Measurements from ENCODE around the gene ANKRD60. TPM values are rescaled to one million over a fixed set of nuclear protein-coding genes. Genes with fewer than 3 reads are reported as not detected.

Gene ANKRD60, protein sequence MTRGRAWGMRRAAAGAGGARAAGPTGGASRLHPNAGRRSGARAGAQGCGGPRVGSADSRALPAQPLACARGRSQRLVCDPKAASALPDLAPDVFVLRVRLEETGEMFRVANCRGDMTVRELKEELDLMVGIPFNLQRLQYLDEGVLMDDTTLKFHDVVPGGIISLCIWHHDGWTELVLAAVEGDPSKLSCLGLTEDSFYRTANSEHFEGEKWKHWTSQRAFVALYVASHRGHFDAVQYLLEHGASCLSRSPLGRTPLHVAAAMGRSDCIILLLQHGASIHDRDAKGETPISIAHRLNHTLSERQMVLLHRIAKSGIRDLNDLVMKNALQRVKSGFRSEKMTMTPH
- not detected for total RNA-seq
- polyA plus RNA-seq, result not detected
- long read RNA-seq, donor 1, result 0 reads
- long read RNA-seq, donor 2, result 0 reads

DNA sequence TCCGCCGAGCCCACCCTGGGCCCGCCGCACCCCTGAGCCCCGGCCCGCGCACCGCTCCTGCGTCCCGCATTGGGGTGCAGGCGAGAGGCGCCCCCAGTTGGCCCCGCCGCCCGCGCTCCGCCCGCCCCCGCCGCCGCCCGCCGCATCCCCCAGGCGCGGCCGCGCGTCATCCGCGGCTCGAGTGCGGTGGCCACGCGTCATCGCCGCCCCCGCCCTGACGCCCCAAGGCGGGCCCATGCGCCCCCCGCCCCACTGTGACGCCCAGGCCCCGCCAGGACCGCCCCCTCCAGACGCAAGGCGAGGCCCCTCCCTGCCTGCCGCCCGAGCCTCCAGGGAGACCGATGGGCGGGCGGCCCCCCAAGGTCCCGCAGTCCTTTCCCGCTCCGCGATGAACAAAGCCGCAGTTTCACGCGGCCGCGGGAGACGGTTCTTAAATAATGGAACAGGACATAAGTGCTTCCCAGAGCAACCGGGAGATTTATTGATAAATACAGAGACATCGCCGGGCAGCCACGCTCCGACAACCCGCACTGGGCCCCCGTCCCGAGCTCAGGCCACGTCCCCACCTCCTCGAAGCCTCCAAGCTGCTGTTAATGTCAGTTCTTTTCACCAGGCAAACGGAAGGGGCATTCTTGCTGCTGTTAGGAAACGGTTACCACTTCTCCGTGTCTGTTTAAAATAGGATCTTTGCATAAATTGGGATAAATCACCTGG lies at the start of gene ANKRD60:
Gene ANKRD60 (minus strand): TSS at position 170 of the 714 bp plus-strand sequence. CDS start 0 bp downstream, at position 170.
- no peak for ATAC-seq (ENCODE audit: low FRiP score)
- Histone ChIP-seq H3K4me3 (ENCODE audit: low read length in 2 of 2) (peak within 1 kb of the TSS in 1 of 2 donors; percentile 15), H3K36me3 (ENCODE audit: control insufficient read depth in 1 of 2, insufficient read depth in 2 of 2, low read length in 1 of 2) (no peaks in the 10 kb centered on the region), H3K9me3 (ENCODE audit: control insufficient read depth, low read length) (no peaks in the 10 kb centered on the region), H3K4me1 (ENCODE audit: control insufficient read depth in 1 of 2, insufficient read depth in 2 of 2, low read length in 2 of 2) (no peaks in the 10 kb centered on the region), H3K27ac (ENCODE audit: low read depth in 1 of 2, low read length in 2 of 2) (no peak within 1 kb of the TSS), H3K27me3 (ENCODE audit: control insufficient read depth in 1 of 2, insufficient read depth in 2 of 2, low read length in 1 of 2) (no peaks in the 10 kb centered on the region)
- DNase-seq, result no peak
- 10 to 11% methylated on average over 54 to 74 of the region's 74 CpGs for WGBS, 2 donors
- intact Hi-C loops (cut with DNase I), result no loop called here

DNA sequence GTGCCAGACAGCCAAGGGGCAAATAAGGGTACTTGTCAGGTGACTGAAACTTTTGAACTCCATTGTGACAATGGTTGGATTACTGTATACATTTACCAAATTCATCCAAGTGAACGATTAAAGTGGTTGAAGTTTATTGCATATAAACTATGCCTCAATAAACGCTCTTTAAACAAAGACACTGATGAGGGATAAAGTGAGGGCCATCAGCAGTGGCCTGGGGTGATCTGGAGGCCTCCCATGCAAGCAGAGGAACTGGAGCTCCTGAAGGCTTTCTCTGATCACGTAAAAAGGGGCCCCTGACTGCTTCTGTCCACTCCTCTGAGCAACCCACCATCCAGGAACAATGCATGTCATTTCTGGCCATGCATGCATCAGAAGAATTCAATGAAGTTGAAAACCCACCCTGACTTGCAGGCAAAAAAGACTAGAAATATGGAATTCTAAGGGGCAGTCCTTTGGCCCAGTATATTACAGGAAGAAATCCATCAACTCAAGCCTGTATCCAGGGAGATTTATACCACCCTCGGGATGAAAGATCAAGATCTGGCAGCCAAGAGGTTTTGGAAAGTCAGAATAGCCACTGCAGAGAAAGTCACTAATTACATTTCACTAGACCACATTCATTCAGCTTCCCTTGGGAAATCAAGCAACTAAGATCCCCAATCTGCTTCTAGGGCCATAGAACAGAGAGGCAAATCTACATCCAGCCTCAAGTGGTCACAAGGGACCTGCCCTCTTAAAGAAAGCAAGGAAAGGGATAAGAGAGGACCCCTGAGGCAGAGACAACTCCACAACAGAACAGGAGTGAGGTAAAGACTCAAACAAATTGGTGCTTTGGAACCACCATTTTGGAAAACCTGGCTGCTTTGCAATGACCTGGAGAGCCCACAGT lies 49.4 kb upstream of the ANKRD60 start:
- peaks cover 0 to 2% of the 10 kb centered on the region in 2 donors for H3K36me3 ChIP-seq (ENCODE audit: control insufficient read depth in 1 of 2, insufficient read depth in 2 of 2, low read length in 1 of 2)
- H3K9me3 ChIP-seq (ENCODE audit: control insufficient read depth, low read length), result no peaks in the 10 kb centered on the region
- no peaks in the 10 kb centered on the region for H3K4me1 ChIP-seq (ENCODE audit: control insufficient read depth in 1 of 2, insufficient read depth in 2 of 2, low read length in 2 of 2)
- no peak overlapping the region for H3K4me3 ChIP-seq (ENCODE audit: low read length in 2 of 2)
- ATAC-seq (ENCODE audit: low FRiP score), result no peak
- no peaks in the 10 kb centered on the region for H3K27me3 ChIP-seq (ENCODE audit: control insufficient read depth in 1 of 2, insufficient read depth in 2 of 2, low read length in 1 of 2)
- WGBS, 2 donors, result 61 to 67% methylated on average over 4 of the region's 4 CpGs
- intact Hi-C loops (cut with DNase I), result no loop called here
- H3K27ac ChIP-seq (ENCODE audit: low read depth in 1 of 2, low read length in 2 of 2), result no peak overlapping the region
- DNase-seq, result no peak

GRCh38 chr20:58277107-58277506 lies 48.7 kb upstream of the ANKRD60 start:
- H3K4me3 ChIP-seq (ENCODE audit: low read length in 2 of 2), result no peak overlapping the region
- DNase-seq (no peak), ATAC-seq (ENCODE audit: low FRiP score) (no peak)
- H3K9me3 ChIP-seq (ENCODE audit: control insufficient read depth, low read length), result no peaks in the 10 kb centered on the region
- H3K36me3 ChIP-seq (ENCODE audit: control insufficient read depth in 1 of 2, insufficient read depth in 2 of 2, low read length in 1 of 2), result peaks cover 0 to 2% of the 10 kb centered on the region in 2 donors
- no peaks in the 10 kb centered on the region for H3K4me1 ChIP-seq (ENCODE audit: control insufficient read depth in 1 of 2, insufficient read depth in 2 of 2, low read length in 2 of 2)
- 89 to 98% methylated on average over 2 of the region's 2 CpGs for WGBS, 2 donors
- intact Hi-C loops (cut with DNase I), result no loop called here
- H3K27me3 ChIP-seq (ENCODE audit: control insufficient read depth in 1 of 2, insufficient read depth in 2 of 2, low read length in 1 of 2), result no peaks in the 10 kb centered on the region
- H3K27ac ChIP-seq (ENCODE audit: low read depth in 1 of 2, low read length in 2 of 2), result no peak overlapping the region

DNA sequence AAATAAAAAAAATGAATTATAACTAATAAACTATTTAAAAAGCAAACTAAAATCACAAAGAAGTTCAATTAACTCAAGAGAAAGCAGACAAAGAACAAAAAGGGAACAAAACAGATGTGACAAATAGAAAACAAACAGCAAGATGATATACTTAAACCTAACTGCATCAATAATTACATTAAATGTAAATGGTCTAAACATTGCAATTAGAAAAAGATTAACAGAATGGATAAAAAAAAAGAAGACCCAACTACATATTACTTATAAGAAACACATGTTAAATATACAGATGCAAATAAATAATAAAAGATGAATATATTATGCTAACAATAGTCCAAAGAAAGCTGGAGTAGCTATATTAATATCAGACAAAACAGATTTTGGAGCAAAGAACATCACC lies 45.9 kb upstream of the ANKRD60 start:
- Histone ChIP-seq H3K4me3 (ENCODE audit: low read length in 2 of 2) (no peak overlapping the region), H3K27ac (ENCODE audit: low read depth in 1 of 2, low read length in 2 of 2) (no peak overlapping the region), H3K27me3 (ENCODE audit: control insufficient read depth in 1 of 2, insufficient read depth in 2 of 2, low read length in 1 of 2) (no peaks in the 10 kb centered on the region), H3K4me1 (ENCODE audit: control insufficient read depth in 1 of 2, insufficient read depth in 2 of 2, low read length in 2 of 2) (no peaks in the 10 kb centered on the region), H3K36me3 (ENCODE audit: control insufficient read depth in 1 of 2, insufficient read depth in 2 of 2, low read length in 1 of 2) (peaks cover 0 to 2% of the 10 kb centered on the region in 2 donors), H3K9me3 (ENCODE audit: control insufficient read depth, low read length) (no peaks in the 10 kb centered on the region)
- intact Hi-C loops (cut with DNase I), result no loop called here
- DNase-seq (no peak), ATAC-seq (ENCODE audit: low FRiP score) (no peak)

DNA sequence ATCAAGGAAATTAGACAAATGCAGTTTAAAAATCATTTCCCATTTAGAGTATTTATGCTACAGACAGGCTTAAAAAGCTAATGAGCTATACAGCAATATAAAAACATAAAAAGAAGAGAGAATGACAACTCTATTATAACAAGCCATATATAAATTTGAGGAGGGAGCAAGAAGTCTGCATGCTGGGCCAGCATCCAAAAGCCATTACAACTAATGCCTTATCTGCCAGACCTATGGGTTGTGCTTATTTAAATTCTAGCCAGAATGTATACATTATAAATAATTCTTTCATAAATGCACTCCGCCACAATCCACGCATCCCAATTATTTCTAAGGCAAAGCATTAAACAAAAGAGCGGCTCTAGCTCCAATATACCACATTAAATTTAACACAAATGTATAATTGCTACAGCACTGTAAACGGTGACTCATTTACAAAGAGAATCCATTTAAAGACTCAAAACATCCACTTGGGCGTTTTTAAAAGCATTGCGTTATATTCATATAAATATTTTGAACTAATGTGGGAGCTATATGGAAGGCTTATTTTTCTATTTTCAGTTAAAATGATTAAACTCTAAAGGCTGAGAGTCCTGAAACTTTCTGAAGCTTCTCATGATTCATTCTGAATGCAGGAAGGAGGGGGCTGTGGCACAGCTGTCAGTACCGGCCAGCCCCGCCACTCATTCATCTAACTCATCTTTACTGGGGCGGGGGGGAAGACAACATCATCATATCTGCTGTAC lies 43.3 kb upstream of the ANKRD60 start:
- WGBS, 2 donors, result 88 to 90% methylated on average over 9 of the region's 9 CpGs
- no peaks in the 10 kb centered on the region for H3K4me1 ChIP-seq (ENCODE audit: control insufficient read depth in 1 of 2, insufficient read depth in 2 of 2, low read length in 2 of 2)
- H3K4me3 ChIP-seq (ENCODE audit: low read length in 2 of 2), result no peak overlapping the region
- H3K27me3 ChIP-seq (ENCODE audit: control insufficient read depth in 1 of 2, insufficient read depth in 2 of 2, low read length in 1 of 2), result no peaks in the 10 kb centered on the region
- no peak for ATAC-seq (ENCODE audit: low FRiP score)
- DNase-seq, result no peak
- no peaks in the 10 kb centered on the region for H3K9me3 ChIP-seq (ENCODE audit: control insufficient read depth, low read length)
- intact Hi-C loops (cut with DNase I), result no loop called here
- H3K27ac ChIP-seq (ENCODE audit: low read depth in 1 of 2, low read length in 2 of 2), result no peak overlapping the region
- H3K36me3 ChIP-seq (ENCODE audit: control insufficient read depth in 1 of 2, insufficient read depth in 2 of 2, low read length in 1 of 2), result peaks cover 0 to 6% of the 10 kb centered on the region in 2 donors

DNA sequence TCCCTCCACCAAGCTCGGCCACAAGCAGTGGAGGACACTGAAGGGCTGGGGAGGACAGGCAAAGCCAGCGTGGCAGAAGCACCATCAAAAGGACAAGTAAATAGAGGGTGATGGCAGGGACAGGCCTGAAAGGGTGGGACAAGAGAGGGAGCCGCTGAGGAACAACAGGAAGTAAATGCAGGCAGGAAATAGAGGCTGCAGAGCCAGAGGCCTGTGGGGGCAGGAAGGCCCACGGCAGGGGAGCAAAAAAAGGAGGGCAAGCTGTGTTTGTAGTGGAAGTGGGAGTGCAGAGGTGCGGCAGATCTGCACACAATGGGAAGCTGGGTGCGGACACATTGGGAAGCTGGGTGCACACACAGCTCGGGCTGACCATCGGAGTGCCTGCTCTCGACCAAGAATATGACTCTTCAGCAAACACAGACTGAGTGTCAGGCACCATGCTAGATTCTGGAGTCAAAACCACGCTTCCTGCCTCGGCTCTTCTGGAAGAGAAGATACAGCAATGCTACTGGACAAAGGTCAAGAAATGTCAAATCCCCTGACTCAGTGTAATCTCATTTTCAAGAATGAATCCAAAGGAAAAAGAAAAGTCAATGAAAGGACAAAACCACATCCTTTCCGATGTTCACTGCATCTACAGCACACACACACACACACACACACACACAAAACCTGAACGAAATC lies 40.6 kb upstream of the ANKRD60 start:
- H3K9me3 ChIP-seq (ENCODE audit: control insufficient read depth, low read length), result no peaks in the 10 kb centered on the region
- peaks cover 0 to 9% of the 10 kb centered on the region in 2 donors for H3K36me3 ChIP-seq (ENCODE audit: control insufficient read depth in 1 of 2, insufficient read depth in 2 of 2, low read length in 1 of 2)
- H3K27ac ChIP-seq (ENCODE audit: low read depth in 1 of 2, low read length in 2 of 2), result no peak overlapping the region
- WGBS, 2 donors, result 85 to 89% methylated on average over 13 of the region's 13 CpGs
- H3K4me1 ChIP-seq (ENCODE audit: control insufficient read depth in 1 of 2, insufficient read depth in 2 of 2, low read length in 2 of 2), result no peaks in the 10 kb centered on the region
- H3K27me3 ChIP-seq (ENCODE audit: control insufficient read depth in 1 of 2, insufficient read depth in 2 of 2, low read length in 1 of 2), result no peaks in the 10 kb centered on the region
- no peak for ATAC-seq (ENCODE audit: low FRiP score)
- H3K4me3 ChIP-seq (ENCODE audit: low read length in 2 of 2), result no peak overlapping the region
- intact Hi-C loops (cut with DNase I), result no loop called here
- no peak for DNase-seq

DNA sequence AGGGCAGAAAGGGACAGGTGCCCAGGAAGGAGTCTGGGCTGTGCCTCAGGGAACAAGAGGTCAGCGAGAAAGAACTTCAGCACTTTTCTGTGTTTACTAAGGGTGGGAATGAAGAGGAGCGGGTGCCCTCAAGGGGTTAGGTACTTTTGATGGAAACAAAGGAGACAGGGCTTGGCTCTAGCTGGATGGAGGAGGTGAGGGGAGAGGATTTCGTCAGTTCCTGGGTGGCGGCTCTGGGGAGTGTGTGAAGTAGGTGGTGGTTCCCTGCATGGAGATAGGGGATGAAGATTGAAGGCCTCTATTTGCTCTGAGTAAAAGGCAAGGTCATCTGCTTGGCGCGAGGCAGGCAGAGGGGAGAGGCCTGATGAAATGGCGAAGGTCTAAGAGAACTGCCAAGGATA lies 40.0 kb upstream of the ANKRD60 start:
- DNase-seq (no peak), ATAC-seq (ENCODE audit: low FRiP score) (no peak)
- no peaks in the 10 kb centered on the region for H3K4me1 ChIP-seq (ENCODE audit: control insufficient read depth in 1 of 2, insufficient read depth in 2 of 2, low read length in 2 of 2)
- H3K27me3 ChIP-seq (ENCODE audit: control insufficient read depth in 1 of 2, insufficient read depth in 2 of 2, low read length in 1 of 2), result no peaks in the 10 kb centered on the region
- H3K27ac ChIP-seq (ENCODE audit: low read depth in 1 of 2, low read length in 2 of 2), result no peak overlapping the region
- H3K36me3 ChIP-seq (ENCODE audit: control insufficient read depth in 1 of 2, insufficient read depth in 2 of 2, low read length in 1 of 2), result peaks cover 0 to 9% of the 10 kb centered on the region in 2 donors
- no peaks in the 10 kb centered on the region for H3K9me3 ChIP-seq (ENCODE audit: control insufficient read depth, low read length)
- intact Hi-C loops (cut with DNase I), result no loop called here
- WGBS, 2 donors, result 90 to 96% methylated on average over 7 of the region's 7 CpGs
- no peak overlapping the region for H3K4me3 ChIP-seq (ENCODE audit: low read length in 2 of 2)
